ENCODE data around the gene ZFP91.

- no peak for TF ChIP-seq GATA3 (IDR thresholded peaks at IDR 0.05; ENCODE audit: low read depth, low read length)
- TF ChIP-seq GATA2 (IDR thresholded peaks at IDR 0.05; ENCODE audit: low read depth, low read length), result no peak
These were observed 63.1 kb downstream of the ZFP91 start for GRCh38 chr11:58641803-58642581.
